GM12872 (cell line): ENCODE data around the gene RNF126.

Source experiments
- CTCF ChIP-seq: IDR thresholded peaks from 3 replicates; pipeline ENCODE4 v1.5.1; 2011; ENCODE audit warnings: low read depth, mild to moderate bottlenecking, low read length, moderate library complexity; ENCODE audit not compliant: insufficient read depth

The RNF126 gene

GRCh38 chr19:704447-704741, 41.4 kb upstream of the RNF126 start:
- TF ChIP-seq CTCF = no peak

GRCh38 chr19:703651-704446, 40.8 kb upstream of the RNF126 start:
- TF ChIP-seq CTCF = no peak

- no peak for TF ChIP-seq CTCF
These were observed 40.3 kb upstream of the RNF126 start for GRCh38 chr19:703329-703650.

- TF ChIP-seq CTCF = no peak
These were observed 32.4 kb upstream of the RNF126 start, which contains the start of gene PRSS57 for GRCh38 chr19:695352-695949. TSS of gene PRSS57 (minus strand) at chr19:695452. CDS start at chr19:695430, 22 bp downstream.

GRCh38 chr19:694481-695351, 31.7 kb upstream of the RNF126 start:
- no peak for TF ChIP-seq CTCF

- TF ChIP-seq CTCF = no peak
These were observed 27.2 kb upstream of the RNF126 start for GRCh38 chr19:690203-690602.

- TF ChIP-seq CTCF = no peak
These were observed 26.0 kb upstream of the RNF126 start for GRCh38 chr19:688992-689391.
